GM18526 (cell line): ENCODE measurements around the gene ASCC3.

Source experiments
- POLR2A ChIP-seq: IDR thresholded peaks from 3 replicates; pipeline ENCODE4 v1.6.1; 2011; ENCODE audit not compliant: insufficient read length; ENCODE audit errors: extremely low read depth

ASCC3 gene, protein sequence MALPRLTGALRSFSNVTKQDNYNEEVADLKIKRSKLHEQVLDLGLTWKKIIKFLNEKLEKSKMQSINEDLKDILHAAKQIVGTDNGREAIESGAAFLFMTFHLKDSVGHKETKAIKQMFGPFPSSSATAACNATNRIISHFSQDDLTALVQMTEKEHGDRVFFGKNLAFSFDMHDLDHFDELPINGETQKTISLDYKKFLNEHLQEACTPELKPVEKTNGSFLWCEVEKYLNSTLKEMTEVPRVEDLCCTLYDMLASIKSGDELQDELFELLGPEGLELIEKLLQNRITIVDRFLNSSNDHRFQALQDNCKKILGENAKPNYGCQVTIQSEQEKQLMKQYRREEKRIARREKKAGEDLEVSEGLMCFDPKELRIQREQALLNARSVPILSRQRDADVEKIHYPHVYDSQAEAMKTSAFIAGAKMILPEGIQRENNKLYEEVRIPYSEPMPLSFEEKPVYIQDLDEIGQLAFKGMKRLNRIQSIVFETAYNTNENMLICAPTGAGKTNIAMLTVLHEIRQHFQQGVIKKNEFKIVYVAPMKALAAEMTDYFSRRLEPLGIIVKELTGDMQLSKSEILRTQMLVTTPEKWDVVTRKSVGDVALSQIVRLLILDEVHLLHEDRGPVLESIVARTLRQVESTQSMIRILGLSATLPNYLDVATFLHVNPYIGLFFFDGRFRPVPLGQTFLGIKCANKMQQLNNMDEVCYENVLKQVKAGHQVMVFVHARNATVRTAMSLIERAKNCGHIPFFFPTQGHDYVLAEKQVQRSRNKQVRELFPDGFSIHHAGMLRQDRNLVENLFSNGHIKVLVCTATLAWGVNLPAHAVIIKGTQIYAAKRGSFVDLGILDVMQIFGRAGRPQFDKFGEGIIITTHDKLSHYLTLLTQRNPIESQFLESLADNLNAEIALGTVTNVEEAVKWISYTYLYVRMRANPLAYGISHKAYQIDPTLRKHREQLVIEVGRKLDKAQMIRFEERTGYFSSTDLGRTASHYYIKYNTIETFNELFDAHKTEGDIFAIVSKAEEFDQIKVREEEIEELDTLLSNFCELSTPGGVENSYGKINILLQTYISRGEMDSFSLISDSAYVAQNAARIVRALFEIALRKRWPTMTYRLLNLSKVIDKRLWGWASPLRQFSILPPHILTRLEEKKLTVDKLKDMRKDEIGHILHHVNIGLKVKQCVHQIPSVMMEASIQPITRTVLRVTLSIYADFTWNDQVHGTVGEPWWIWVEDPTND (N-terminal part only)

DNA sequence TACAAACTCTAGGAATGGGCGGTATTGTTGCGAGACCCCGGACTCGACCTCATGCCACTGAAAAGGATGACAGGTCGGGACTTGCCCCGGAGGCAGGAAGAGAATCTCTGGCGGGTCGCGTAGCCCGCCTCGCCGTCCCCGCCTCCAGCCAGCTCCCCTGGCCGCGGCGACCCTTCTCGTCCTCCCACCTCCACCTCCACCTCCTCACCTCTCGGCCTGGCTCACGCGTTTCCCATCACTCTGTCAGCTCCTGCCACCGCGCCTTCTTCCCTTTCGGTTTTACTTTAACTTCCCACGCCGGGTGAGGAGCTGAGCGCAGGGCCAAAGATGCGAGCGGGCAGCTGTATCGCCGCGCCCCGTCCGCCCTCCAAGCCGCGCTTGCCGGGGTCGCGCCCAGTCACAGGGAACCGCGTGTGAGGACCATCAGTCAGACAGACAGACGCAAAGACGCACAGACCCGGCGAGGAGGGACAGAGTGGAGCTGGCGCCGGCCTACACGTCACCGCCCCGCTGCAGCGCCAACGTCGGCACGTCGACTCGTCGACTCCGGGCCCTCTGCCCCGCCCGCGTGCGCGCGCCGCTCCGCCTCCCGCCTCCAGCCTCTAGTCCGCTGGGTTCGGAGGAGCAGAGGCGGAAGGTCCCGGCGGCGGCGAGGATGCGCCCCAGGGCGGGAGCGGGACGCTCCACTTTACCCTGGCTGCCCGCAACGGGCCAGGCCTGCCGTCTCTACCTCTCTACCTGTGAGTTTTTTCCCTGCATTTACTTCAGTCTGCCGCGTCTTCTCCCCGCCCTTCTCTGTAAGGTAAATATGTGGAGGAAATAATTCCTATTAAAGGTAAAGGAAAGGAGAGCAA lies at the start of gene ASCC3:
TSS of gene ASCC3 (minus strand) at position 477 of the 854 bp plus-strand sequence. CDS start 13,332 bp downstream, outside the sequence.
- peak; percentile 92 for TF ChIP-seq POLR2A

- no peak for TF ChIP-seq POLR2A
Observed at GRCh38 chr6:100925749-100926148, 44.6 kb upstream of the ASCC3 start.

GRCh38 chr6:100924534-100925227 lies 43.6 kb upstream of the ASCC3 start:
- TF ChIP-seq POLR2A = no peak

DNA sequence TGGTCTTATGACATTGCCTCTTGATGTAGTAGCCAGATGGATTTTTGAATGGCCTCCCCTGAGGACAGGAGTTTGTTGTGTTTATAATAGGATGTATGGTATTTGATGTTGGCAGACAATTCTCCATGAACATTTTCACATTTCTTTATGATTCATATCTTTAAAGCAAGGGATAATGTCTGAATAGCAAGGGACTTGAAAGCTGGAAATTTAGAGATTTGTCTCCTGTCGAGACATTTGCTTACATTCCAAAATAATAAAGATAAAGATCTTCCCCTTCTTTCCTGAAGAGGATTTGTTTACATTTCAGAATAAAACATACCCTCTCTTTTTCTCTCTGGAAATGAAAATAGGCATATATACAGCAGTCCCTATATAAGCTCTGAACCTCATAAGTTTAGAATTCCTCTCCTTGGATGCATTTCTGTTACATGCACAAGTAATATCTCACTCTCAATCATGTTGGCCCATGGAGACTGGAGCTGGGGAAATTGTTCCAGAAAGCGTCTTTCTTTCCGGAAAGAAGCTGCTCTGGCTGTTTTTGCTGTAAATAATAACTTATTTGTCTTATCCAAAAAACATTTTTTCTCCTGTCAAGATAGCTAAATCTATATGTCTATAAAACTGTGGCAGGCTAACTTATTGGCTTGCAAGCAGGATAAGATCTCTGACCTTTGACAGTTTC lies 42.5 kb upstream of the ASCC3 start:
- no peak for TF ChIP-seq POLR2A

- no peak for TF ChIP-seq POLR2A
Observed at GRCh38 chr6:100920028-100920605, 39.0 kb upstream of the ASCC3 start.

- no peak for TF ChIP-seq POLR2A
Observed at GRCh38 chr6:100918152-100918551, 37.0 kb upstream of the ASCC3 start.

GRCh38 chr6:100915876-100916275 lies 34.7 kb upstream of the ASCC3 start:
- no peak for TF ChIP-seq POLR2A

DNA sequence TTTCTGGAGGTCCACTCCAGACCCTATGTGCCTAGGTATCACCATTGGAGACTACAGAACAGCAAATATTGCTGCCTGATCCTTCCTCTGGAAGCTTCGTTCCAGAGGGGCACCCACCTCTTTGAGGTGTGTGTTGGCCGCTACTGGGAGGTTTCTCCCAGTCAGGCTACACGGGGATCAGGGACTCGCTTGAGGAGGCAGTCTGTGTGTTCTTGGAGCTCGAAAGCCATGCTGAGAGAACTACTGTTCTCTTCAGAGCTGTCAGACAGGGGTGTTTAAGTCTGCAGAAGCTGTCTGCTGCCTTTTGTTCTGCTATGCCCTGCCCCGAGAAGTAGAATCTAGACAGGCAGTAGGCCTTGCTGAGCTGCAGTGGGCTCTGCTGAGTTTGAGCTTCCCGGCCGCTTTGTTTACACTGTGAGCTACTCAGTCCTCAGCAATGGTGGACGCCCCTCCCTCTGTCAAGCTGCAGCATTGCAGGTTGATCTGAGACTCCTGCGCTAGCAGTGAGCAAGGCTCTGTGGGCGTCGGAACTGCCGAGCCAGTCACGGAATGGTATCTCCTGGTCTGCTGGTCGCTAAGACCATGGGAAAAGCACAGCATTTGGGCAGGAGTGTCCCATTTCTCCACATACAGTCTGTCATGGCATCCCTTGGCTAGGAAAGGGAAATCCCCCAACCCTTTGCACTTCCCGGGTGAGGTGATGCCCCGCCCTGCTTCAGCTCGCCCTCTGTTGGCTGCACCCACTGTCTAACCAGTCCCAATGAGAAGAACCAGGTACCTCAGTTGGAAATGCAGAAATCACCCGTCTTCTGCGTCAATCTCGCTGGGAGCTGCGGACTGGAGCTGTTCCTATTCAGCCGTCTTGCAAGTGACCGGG lies 32.5 kb upstream of the ASCC3 start:
- no peak for TF ChIP-seq POLR2A

DNA sequence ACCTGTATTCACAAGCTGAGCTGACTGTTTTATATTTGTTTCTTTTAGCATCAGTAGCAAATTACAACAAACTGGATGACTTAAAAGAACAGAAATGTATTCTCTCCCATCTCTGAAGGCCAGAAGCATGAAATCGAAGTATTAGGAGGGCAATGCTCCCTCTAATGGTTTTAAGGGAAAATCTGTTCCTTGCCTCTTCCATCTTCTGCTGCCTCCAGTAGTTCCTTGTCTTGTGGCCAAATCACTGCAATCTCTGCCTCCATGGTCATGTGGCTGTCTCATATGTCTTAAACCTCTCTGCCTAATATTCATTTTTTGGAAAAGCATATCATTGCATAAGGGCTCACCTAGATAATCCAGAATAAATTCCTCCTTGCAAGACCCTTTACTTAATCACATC lies 25.2 kb upstream of the ASCC3 start:
- no peak for TF ChIP-seq POLR2A

GRCh38 chr6:100905067-100905466 lies 23.9 kb upstream of the ASCC3 start:
- no peak for TF ChIP-seq POLR2A

GRCh38 chr6:100904316-100904715 lies 23.2 kb upstream of the ASCC3 start:
- no peak for TF ChIP-seq POLR2A

GRCh38 chr6:100901582-100901981 lies 20.5 kb upstream of the ASCC3 start:
- TF ChIP-seq POLR2A = no peak
